GM21529 (cell line): ENCODE measurements around the gene PREX1.
A peak's percentile ranks its signal among the peaks of the same experiment; 100 is the strongest.

Experiments used
- ATAC-seq: cut with Tn5 transposase; IDR thresholded peaks from one replicate; pipeline ENCODE4 v1.9.1; 2021; ENCODE audit not compliant: unreplicated experiment

PREX1 gene

GRCh38 chr20:48794816-48795457 lies 32.9 kb downstream of the PREX1 start:
- no peak for ATAC-seq

GRCh38 chr20:48794360-48794759 lies 33.4 kb downstream of the PREX1 start:
- ATAC-seq: no peak

GRCh38 chr20:48793776-48794175 lies 34.0 kb downstream of the PREX1 start:
- ATAC-seq: no peak

DNA sequence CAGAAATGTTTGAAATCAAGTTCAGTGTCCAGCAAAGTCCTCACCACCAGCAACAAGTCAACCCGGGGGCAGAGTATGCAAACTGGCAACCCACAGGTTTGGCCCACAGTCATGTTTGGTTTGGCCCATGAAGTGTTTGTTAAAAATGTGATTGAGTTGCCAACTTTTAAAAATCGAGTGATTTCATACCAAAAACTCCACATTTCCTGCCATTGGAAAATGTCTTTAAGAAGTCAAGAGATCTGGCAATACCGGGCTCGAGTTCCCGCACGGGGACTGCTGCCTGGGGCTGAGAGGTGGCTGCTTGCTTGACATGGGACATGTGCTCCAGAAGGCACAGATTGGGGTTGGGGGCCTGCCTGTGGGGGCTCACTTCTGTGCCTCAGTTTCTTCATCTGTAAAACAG lies 36.1 kb downstream of the PREX1 start:
- no peak for ATAC-seq

GRCh38 chr20:48791014-48791413 lies 36.8 kb downstream of the PREX1 start:
- no peak for ATAC-seq

DNA sequence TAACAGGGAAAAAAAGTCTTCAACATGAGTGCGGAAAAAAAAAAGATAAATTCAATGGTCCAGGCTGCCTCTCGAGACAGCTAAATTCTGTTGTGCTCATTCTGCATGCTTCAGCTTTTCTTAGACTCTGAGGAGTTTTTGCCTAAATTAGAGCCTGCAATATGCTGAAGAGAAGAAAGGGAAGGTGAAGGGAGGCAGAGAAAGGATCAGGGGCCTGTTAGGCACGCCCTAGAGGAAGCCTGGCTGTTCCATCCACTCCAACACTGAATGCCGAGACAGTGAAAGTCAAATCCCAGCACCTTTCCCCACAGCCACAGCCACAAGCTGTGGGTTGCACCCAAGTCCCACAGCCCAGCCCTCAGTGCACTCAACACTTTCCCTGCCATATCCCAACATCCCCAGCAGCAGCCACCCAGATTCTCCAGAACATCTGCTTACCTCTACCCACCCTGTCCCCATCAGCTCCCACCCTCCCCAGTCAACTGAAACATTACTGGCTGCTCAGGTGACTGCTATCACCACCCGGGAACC lies 37.3 kb downstream of the PREX1 start:
- no peak for ATAC-seq

DNA sequence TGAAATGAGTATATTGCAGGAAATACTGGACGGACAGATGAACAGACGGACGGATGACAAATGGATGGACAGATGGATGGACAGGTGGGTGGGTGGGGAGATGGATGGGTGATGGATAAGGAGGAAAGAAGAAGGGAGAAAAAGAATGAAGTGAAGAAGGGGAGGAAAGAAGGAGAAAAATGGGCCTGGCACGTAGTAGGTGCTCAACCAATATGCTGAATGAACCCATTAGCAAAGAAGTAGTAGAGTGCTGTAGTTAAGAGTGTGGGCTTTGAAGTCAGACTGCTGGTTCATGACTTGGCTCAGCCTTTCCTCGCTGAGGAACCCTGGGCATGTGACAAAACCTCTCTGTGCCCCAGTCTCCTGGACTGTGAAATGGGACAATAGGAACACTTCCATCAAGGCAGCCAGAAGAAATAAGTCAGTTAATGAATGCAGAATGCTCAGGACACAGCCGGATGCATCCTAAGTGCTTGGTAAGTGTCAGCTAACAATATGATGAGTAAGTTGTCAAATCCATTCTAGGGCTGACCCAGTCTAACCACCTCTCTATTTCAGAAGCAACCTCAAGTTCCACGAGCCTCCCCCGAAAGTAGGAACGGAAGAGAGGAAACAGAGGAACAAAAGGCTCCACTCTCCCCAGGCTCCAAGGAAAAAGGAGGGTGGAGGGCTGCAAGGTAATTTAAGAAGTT lies 37.9 kb downstream of the PREX1 start:
- ATAC-seq: no peak

GRCh38 chr20:48789185-48789668 lies 38.6 kb downstream of the PREX1 start:
- ATAC-seq: peak; percentile 27

- peak; percentile 50 for ATAC-seq
Measured at GRCh38 chr20:48788486-48789072, 39.2 kb downstream of the PREX1 start.

DNA sequence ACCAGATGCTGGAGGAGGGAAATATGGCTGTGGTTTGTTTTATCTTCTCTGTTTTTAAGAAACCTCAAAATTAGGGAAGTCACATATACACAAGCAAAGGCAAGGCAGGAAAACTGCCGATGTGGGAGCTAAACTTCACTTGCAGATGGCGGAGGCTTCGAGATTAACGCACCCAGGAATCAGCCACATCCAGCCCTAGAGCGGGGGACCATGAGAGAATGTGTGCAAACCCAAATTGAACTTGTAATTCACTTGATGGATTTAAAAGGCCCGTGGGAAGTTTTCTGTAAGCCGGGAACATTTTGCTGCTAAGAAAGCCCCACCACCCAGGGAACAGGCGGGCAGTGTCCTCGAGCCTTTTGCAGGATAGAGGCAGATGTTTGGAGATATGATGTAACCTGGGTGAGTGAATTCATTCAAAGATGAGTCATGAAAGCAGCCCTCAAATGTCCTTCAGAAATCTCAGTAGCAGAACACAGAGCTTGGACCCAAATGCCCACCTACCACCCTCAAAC lies 39.9 kb downstream of the PREX1 start:
- ATAC-seq: no peak

DNA sequence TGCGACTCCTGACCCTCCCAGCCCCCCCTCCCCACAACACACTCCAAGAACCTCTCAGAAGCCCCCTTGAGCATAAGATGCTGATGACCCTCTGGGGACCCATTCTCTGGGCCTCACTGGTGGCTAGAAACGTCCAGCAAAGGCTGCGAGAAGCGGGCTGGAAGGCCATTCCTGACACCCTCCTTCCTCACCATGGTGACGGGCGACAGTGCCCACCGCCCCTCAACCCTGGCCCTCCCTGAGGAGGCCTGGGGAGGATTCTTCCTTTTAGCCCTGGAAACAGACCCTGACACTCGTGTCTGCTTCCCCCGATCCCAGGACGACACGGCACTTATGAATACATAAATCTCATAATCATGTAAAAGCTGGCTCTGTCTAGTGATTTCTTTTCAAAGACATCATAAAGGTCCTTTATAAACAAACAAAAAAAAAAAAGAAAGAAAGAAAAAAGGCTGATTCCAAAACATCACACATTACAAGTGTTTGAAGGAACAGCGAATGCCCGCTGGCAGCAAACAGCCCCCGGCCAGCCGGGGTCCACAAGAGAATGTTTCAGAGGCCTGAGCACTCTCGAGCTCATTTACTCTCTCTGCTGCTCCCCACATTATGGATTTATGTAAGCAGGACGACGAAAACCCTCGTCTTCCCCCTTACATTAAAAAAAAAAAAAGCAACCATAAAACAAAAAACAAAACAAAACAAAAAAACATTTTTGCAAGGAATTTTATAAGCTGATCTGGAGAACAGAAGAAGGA lies 40.7 kb downstream of the PREX1 start:
- no peak for ATAC-seq

- no peak for ATAC-seq
Measured at GRCh38 chr20:48785801-48786200, 42.0 kb downstream of the PREX1 start.

DNA sequence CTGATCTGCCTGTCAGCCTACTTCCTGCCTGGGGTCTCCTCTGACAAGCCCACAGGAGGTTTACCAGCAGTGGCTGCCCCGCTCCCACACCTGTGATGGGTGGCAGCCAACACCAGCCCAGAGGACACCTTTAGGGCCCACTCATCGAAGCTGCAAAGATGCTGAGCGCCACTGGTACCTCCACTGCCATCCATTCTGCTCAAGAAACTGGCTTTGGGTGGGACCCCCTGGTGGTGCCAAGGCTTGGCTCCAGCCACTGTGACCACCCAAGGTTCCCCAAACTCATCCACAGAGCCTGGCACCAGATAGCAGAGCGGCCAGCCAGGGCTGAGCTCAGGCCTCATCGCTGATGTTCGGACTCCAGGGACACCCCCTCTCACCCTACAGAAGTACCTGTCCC lies 42.5 kb downstream of the PREX1 start:
- ATAC-seq: no peak

GRCh38 chr20:48784273-48784641 lies 43.5 kb downstream of the PREX1 start:
- ATAC-seq: no peak

DNA sequence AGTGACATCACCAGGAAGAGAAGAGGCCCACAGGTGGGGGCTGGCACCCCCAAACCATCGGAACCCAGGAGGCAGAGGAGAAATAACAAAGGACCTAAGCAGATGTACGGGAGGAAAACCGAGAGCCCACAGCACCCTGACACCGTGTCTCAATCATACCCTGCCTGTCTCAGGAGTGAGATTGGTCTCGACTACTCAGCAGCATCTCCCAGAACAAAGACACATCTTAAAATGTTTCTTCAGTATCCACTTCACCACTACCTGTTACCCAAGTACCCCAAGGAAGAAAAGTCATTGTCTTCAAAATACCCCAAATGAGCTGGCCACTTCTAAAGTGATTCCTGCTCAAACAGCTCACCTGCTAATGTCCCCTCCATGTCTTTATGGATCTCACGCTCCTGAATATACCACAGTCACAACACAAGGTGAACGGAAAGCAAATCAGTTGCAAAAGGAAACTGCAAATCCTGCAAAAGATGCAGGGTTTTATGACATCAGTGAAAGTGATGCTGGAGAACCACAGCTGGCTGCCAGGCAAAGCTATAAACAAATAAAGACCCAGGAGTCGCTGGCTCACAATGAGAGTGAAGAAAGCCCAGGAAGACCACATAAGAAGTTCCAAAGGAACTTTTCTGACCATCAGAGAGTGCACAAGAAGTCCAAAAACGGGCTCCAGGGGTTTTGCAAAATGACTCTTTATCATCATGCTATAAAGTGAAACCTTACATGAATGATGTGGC lies 44.1 kb downstream of the PREX1 start:
- no peak for ATAC-seq

DNA sequence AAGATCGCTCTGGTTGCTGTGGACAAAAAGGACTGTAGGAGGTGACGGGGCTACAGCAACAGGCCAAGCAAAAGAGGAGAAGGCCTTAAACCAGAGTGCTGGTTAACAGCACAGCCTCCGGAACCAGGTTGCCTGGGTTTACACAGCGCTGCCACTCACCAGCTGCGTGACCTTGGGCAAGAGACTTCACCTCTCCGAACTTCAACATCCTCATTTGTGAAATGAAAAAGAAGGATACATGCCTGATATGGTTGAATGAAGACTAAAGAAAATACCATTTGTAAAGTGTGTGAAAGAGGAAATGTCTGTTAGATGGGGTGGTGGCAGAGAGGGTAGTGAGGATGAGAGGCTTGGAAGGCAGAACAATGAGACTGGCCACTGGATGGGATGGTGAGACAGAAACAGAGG lies 44.9 kb downstream of the PREX1 start:
- ATAC-seq: no peak

DNA sequence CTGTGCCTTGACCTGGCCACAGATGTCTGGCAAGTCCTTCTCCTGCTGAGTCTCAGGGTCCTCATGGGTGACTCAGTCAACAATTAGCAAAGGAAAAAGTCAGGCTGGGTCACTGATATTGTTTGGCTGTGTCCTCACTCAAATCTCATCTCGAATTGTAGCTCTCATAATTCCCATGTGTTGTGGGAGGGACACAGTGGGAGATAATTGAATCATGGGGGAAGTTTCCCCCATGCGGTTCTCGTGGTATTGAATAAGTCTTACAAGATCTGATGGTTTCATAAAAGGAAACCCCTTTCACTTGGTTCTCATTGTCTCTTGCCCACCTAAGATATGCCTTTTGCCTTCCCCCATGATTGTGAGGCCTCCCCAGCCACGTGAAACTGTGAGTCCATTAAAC lies 45.7 kb downstream of the PREX1 start:
- ATAC-seq: no peak

GRCh38 chr20:48781634-48782033 lies 46.2 kb downstream of the PREX1 start:
- no peak for ATAC-seq

- no peak for ATAC-seq
Measured at GRCh38 chr20:48779435-48779834, 48.4 kb downstream of the PREX1 start.

GRCh38 chr20:48777821-48778220 lies 50.0 kb downstream of the PREX1 start:
- ATAC-seq: no peak
